Upper lobe of left lung (tissue), 6 donors: ENCODE data around the gene CRYBB3. TPM values are rescaled to one million over a fixed set of nuclear protein-coding genes. Genes with fewer than 3 reads are reported as not detected.
"Not testable (repeated sequence)": the region's sequence is repeated elsewhere in the genome, so short reads cannot be mapped to it uniquely, and the experiment has no call there.

Experiments used
- ATAC-seq, 2 donors: fragments of 200-7000 bp; cut with Tn5 transposase; one replicate each; pipeline ENCODE4 v1.9.1; 2022; ENCODE audit warnings: mild to moderate bottlenecking in 2 of 2, moderate library complexity in 2 of 2; ENCODE audit not compliant: low FRiP score in 2 of 2
- DNase-seq, 2 donors: peaks; one replicate each; pipeline ENCODE4 v3.0.0-alpha.2; 2019 to 2020
- H3K27ac ChIP-seq, 4 donors: fragments of 200-600 bp; sonication (generic); one replicate each; pipeline ENCODE4 v1.5.1; 2016 to 2019
- H3K27me3 ChIP-seq, 4 donors: fragments of 200-600 bp; sonication (generic); one replicate each; pipeline ENCODE4 v1.5.1; 2017 to 2019
- H3K36me3 ChIP-seq, 4 donors: fragments of 200-600 bp; sonication (generic); one replicate each; pipeline ENCODE4 v1.5.1; 2016 to 2019
- H3K4me1 ChIP-seq, 4 donors: fragments of 200-600 bp; sonication (generic); one replicate each; pipeline ENCODE4 v1.5.1; 2018 to 2019
- H3K4me3 ChIP-seq, 4 donors: fragments of 200-600 bp; sonication (generic); one replicate each; pipeline ENCODE4 v1.5.1; 2017 to 2019; ENCODE audit warnings: mild to moderate bottlenecking in 2 of 4, moderate library complexity in 1 of 4
- H3K9me3 ChIP-seq, 4 donors: fragments of 200-600 bp; sonication (generic); one replicate each; pipeline ENCODE4 v1.5.1; 2018 to 2019
- CTCF ChIP-seq, 6 experiments: fragments of 450-650 bp in 4 of 6; fragments of 200-600 bp in 2 of 6; sonication (generic) in 2 of 6; IDR thresholded peaks; one replicate each; pipeline ENCODE4 v1.5.1; 2016 to 2019; ENCODE audit warnings: antibody characterized with exemption in 6 of 6
- EP300 ChIP-seq, 4 donors: sonication (generic); formaldehyde crosslinking; IDR thresholded peaks; one replicate each; pipeline ENCODE4 v1.5.1; 2017; ENCODE audit warnings: antibody characterized with exemption in 4 of 4, control low read depth in 2 of 4
- POLR2A ChIP-seq, 4 donors: fragments of 450-650 bp; IDR thresholded peaks; one replicate each; pipeline ENCODE4 v1.5.1; 2016 to 2017; ENCODE audit warnings: antibody characterized with exemption in 4 of 4, mild to moderate bottlenecking in 2 of 4
- POLR2AphosphoS5 ChIP-seq, 2 donors: sonication (generic); formaldehyde crosslinking; IDR thresholded peaks; one replicate each; pipeline ENCODE4 v1.5.1; 2017; ENCODE audit warnings: antibody characterized with exemption in 2 of 2
- WGBS, 2 donors: methylation state at CpG; one replicate each; pipeline ENCODE4 v1.1.5; 2017 to 2018; 5-methylcytosine and 5-hydroxymethylcytosine counted together
- total RNA-seq, 6 donors: library from RNA; depleted of rRNA in 4 of 6; stranded (reverse); fragments of >200 nt in 4 of 6; gene quantifications; one replicate each; pipeline versions ENCODE4 v1.1.0 to v1.2.1, GENCODE V29; 2016 to 2021
- donor health status: DM: no; HTN: no; CAD: no; lungs with moderate emphysema.
- donor health status: DM: no; HTN: yes; CAD: no; lungs with severe emphysema.

Gene CRYBB3
- total RNA-seq, 6 donors from 2014 or later = 0.26 to 0.61 TPM; not detected in 4

- 77 to 87% methylated on average over 44 to 47 of the region's 63 CpGs for WGBS, 2 donors
- peaks cover 12 to 66% (median 44%) of the 10 kb centered on the region in 4 donors for H3K36me3 ChIP-seq
These were observed 20.6 kb upstream of the CRYBB3 start for GRCh38 chr22:25178869-25179631.

GRCh38 chr22:25182131-25183110 is 17.2 kb upstream of the CRYBB3 start:
- whole genome bisulfite sequencing, 2 donors = 66 to 85% methylated on average over 9 to 10 of the region's 10 CpGs
- H3K9me3 ChIP-seq = peaks cover 0 to 7% (median 0%) of the 10 kb centered on the region in 4 donors
- TF ChIP-seq CTCF (IDR thresholded peaks at IDR 0.05) = no peak
- no peak for TF ChIP-seq POLR2A (IDR thresholded peaks at IDR 0.05)
- TF ChIP-seq POLR2AphosphoS5 (IDR thresholded peaks at IDR 0.05) = peak in 1 of 2 donors; percentile 27
- peak overlapping the region in 1 of 4 donors; percentile 0 for H3K27ac ChIP-seq
- ATAC-seq (peak; percentile 27), DNase-seq (peak in 1 of 2 donors; percentile 61)
- peaks cover 0 to 13% (median 4%) of the 10 kb centered on the region in 4 donors for H3K4me1 ChIP-seq
- no peak overlapping the region for H3K4me3 ChIP-seq
- no peaks in the 10 kb centered on the region for H3K27me3 ChIP-seq
- peaks cover 8 to 61% (median 41%) of the 10 kb centered on the region in 4 donors for H3K36me3 ChIP-seq

More at GRCh38 chr22:25178869-25179631, 20.6 kb upstream of the CRYBB3 start:
- not testable (repeated sequence) for H3K4me3 ChIP-seq, H3K27me3 ChIP-seq, H3K27ac ChIP-seq, H3K9me3 ChIP-seq
- ATAC-seq = peak; percentile 15 to 22
- peak in 1 of 2 donors; percentile 79 for DNase-seq
- H3K4me1 ChIP-seq = peaks cover 0 to 13% (median 4%) of the 10 kb centered on the region in 4 donors

- ATAC-seq = no peak
- Histone ChIP-seq H3K4me3 (no peak overlapping the region), H3K9me3 (peaks cover 0 to 7% (median 0%) of the 10 kb centered on the region in 4 donors), H3K36me3 (peaks cover 8 to 55% (median 32%) of the 10 kb centered on the region in 4 donors), H3K27me3 (no peaks in the 10 kb centered on the region), H3K4me1 (peaks cover 0 to 13% (median 4%) of the 10 kb centered on the region in 4 donors), H3K27ac (no peak overlapping the region)
- no peak for DNase-seq
- TF ChIP-seq EP300 (IDR thresholded peaks at IDR 0.05) (no peak), POLR2AphosphoS5 (IDR thresholded peaks at IDR 0.05) (no peak)
- WGBS, 2 donors = 89 to 95% methylated on average over 9 to 12 of the region's 12 CpGs
These were observed 15.6 kb upstream of the CRYBB3 start for GRCh38 chr22:25183949-25184619.

GRCh38 chr22:25186140-25186539 is 13.5 kb upstream of the CRYBB3 start:
- H3K27me3 ChIP-seq = no peaks in the 10 kb centered on the region
- peaks cover 0 to 13% (median 4%) of the 10 kb centered on the region in 4 donors for H3K4me1 ChIP-seq
- no peak overlapping the region for H3K4me3 ChIP-seq
- H3K9me3 ChIP-seq = no peaks in the 10 kb centered on the region
- DNase-seq (no peak), ATAC-seq (no peak)
- H3K27ac ChIP-seq = no peak overlapping the region
- peaks cover 8 to 54% (median 32%) of the 10 kb centered on the region in 4 donors for H3K36me3 ChIP-seq
- no peak for TF ChIP-seq POLR2A (IDR thresholded peaks at IDR 0.05)
- TF ChIP-seq POLR2AphosphoS5 (IDR thresholded peaks at IDR 0.05) = no peak
- no peak for TF ChIP-seq CTCF (IDR thresholded peaks at IDR 0.05)
- no peak for TF ChIP-seq EP300 (IDR thresholded peaks at IDR 0.05)
- 87 to 93% methylated on average over 3 of the region's 3 CpGs for WGBS, 2 donors

- H3K27ac ChIP-seq = no peak overlapping the region
- ATAC-seq (no peak), DNase-seq (no peak)
- no peaks in the 10 kb centered on the region for H3K27me3 ChIP-seq
- no peak for TF ChIP-seq POLR2A (IDR thresholded peaks at IDR 0.05)
- TF ChIP-seq EP300 (IDR thresholded peaks at IDR 0.05) = no peak
- TF ChIP-seq POLR2AphosphoS5 (IDR thresholded peaks at IDR 0.05) = no peak
- TF ChIP-seq CTCF (IDR thresholded peaks at IDR 0.05) = no peak
- H3K4me1 ChIP-seq = peaks cover 0 to 7% (median 3%) of the 10 kb centered on the region in 4 donors
- WGBS, 2 donors = 75 to 88% methylated on average over 6 of the region's 6 CpGs
- H3K4me3 ChIP-seq = no peak overlapping the region
- H3K9me3 ChIP-seq = no peaks in the 10 kb centered on the region
- H3K36me3 ChIP-seq = peaks cover 15 to 62% (median 40%) of the 10 kb centered on the region in 4 donors
These were observed 12.2 kb upstream of the CRYBB3 start for GRCh38 chr22:25187469-25187868.
